ENCODE results near the gene ANTXR1.

Gene ANTXR1

DNA sequence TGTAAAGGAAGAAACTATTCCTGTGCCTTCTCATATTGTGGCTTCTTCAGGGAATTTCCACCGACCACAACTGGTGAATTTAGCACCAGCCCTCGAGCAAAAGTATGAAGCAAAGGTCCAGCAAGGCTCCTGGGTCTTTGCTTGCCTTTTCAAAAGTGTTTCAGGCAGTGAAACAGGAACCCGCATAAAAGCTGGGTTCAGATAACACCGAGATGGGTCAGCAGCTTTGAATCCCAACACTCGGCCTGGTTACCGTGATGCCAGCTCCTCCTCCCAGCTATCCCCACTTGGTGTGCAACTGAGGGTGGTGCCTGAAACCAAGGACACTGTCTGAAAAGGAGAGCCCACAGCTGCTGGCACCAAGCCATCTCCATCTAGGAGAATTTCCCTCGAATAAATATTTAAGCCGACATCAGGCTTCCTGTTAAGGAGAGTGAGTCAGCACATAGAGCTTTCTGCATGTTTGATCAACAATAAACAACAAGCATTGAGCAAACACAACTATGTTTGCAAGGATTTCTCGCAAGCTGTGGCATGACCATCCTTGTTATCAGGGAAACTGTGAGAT lies 69.5 kb downstream of the ANTXR1 start:
- no peak overlapping the region for H3K4me3 ChIP-seq (ENCODE audit: low read depth, low read length)

DNA sequence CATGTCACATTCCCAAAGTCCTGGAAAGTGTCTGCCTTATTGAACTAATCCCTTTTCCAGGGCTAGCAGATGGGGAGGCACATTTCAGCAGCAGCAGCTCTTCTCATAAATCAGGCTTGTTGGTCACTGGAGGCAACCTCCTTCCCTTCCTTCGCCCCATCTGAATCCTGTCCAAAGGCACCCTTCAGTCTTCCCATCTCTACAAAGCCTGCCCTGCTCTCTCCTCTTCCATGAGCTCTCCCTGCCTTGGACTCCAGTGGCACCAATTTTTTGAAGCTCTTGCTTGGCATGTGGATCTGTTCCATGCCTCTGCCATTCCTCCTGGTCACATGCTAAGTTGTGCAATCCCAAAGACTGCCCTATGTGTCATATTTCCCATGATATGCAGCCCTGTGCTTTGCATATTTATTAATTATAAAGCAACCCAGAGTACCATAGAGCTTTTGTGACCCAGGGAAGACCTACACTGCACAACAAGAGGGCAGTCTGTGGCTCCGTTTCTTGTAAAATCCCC lies 70.3 kb downstream of the ANTXR1 start:
- H3K4me3 ChIP-seq (ENCODE audit: low read depth, low read length) = no peak overlapping the region
- TF ChIP-seq, protein P1, sequence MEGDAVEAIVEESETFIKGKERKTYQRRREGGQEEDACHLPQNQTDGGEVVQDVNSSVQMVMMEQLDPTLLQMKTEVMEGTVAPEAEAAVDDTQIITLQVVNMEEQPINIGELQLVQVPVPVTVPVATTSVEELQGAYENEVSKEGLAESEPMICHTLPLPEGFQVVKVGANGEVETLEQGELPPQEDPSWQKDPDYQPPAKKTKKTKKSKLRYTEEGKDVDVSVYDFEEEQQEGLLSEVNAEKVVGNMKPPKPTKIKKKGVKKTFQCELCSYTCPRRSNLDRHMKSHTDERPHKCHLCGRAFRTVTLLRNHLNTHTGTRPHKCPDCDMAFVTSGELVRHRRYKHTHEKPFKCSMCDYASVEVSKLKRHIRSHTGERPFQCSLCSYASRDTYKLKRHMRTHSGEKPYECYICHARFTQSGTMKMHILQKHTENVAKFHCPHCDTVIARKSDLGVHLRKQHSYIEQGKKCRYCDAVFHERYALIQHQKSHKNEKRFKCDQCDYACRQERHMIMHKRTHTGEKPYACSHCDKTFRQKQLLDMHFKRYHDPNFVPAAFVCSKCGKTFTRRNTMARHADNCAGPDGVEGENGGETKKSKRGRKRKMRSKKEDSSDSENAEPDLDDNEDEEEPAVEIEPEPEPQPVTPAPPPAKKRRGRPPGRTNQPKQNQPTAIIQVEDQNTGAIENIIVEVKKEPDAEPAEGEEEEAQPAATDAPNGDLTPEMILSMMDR (IDR thresholded peaks at IDR 0.05; ENCODE audit: insufficient read depth, low read depth, low read length, missing control alignments) = no peak
- no peak for DNase-seq (ENCODE audit: low read depth)

More for the DNA sequence above, 69.5 kb downstream of the ANTXR1 start:
- DNase-seq (ENCODE audit: low read depth) = peak; percentile 18
- TF ChIP-seq, protein P1 (IDR thresholded peaks at IDR 0.05; ENCODE audit: insufficient read depth, low read depth, low read length, missing control alignments) = no peak

DNA sequence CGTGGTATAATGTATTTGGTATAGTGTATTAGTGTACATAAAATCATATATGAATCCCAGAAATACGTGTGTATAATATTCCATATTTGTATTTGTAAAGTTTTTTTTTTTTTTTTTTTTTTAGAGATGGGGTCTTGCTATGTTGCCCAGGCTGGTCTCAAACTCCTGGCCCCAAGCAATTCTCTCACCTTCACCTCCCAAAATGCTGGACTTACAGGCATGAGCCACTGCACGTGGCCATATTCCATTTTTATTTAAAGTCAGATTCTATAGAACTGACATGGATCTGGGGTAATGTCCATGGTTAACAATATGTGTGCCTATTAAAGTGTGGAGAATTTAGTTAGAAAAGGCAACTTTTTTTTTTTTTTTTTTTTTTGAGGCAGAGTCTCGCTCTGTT lies 71.5 kb downstream of the ANTXR1 start:
- DNase-seq (ENCODE audit: low read depth) = no peak
- TF ChIP-seq, protein P1 (IDR thresholded peaks at IDR 0.05; ENCODE audit: insufficient read depth, low read depth, low read length, missing control alignments) = no peak
- no peak overlapping the region for H3K4me3 ChIP-seq (ENCODE audit: low read depth, low read length)

DNA sequence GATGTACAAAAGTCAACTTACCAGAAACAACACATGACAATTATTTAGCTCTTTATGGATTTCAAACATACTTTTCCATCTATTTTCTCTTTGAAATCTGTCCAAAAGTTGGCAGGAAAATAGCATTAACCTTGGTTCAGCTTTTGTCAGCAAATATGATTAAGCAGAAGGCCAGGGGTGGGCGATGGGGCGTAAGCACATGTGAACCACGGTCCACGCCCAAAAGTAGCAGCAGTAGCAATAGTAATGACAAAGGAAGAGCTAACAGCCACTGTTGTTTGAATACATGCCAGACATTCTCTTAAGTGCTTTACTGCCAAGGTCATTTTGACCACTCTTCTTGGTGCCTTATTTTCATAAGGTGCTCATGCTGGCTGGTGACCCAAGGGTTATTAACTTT lies 73.5 kb downstream of the ANTXR1 start:
- DNase-seq (ENCODE audit: low read depth) = no peak
- no peak overlapping the region for H3K4me3 ChIP-seq (ENCODE audit: low read depth, low read length)
- TF ChIP-seq, protein P1 (IDR thresholded peaks at IDR 0.05; ENCODE audit: insufficient read depth, low read depth, low read length, missing control alignments) = no peak

DNA sequence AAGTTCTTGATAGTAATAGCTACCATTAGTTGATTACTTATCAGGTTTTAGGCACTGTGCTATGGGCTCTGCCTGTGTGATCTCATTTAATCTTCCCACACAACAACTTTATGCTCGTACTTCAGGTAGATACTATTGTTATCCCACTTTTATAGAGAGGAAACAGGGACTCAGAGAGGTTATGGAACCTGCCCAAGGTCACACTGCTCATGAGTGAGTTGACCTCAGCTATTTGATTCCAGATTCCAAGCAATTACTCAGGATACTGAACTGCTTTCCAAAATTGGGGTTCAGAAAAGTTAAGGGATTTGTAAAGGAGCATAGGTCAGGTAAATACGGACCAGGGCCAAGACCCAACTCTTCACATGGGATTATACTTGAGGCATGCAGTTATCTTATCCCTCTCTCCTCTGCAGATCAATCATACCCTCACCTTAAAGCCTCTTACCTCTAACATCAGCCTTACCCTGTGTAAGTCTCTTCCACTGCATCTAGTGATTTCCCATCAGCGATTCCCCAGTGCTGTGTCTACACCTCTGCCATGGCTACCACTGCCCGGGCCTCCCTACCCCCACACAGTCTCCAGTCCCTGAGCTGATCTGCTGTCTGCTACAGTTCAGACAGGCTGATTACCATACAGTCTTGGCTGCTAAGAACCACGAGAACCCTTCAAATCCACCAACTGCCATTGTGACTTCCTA lies 74.4 kb downstream of the ANTXR1 start:
- H3K4me3 ChIP-seq (ENCODE audit: low read depth, low read length) = no peak overlapping the region
- TF ChIP-seq, protein P1 (IDR thresholded peaks at IDR 0.05; ENCODE audit: insufficient read depth, low read depth, low read length, missing control alignments) = no peak
- DNase-seq (ENCODE audit: low read depth) = no peak

DNA sequence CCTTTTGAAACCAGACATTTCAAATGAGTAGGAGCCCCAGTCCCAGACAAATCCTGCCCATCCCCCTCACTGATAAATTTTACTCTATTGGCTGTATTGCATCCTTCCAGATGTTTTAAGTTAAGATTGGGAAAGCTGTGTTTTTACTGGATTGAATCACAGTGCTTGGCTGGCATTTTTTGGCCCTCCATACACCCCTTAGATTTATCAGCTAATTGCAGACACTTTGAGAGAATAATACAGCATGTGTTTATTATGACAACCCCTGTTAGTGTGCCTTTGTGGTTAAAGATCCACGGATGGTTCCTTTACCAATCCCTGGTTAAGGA lies 74.9 kb downstream of the ANTXR1 start:
- no peak overlapping the region for H3K4me3 ChIP-seq (ENCODE audit: low read depth, low read length)
- no peak for DNase-seq (ENCODE audit: low read depth)
- TF ChIP-seq, protein P1 (IDR thresholded peaks at IDR 0.05; ENCODE audit: insufficient read depth, low read depth, low read length, missing control alignments) = no peak

All from GM12865 (cell line).